Astrocyte (in vitro differentiated cells and primary cell): ENCODE measurements around the gene UBE2E3. TPM values are rescaled to one million over a fixed set of nuclear protein-coding genes. Genes with fewer than 3 reads are reported as not detected.

Source experiments
- DNase-seq: peaks from one replicate; pipeline ENCODE4 v3.0.0-alpha.2; 2010; ENCODE audit warnings: low read depth
- FAIRE-seq: peaks from 2 replicates; lab custom pipeline; 2011; peaks lifted over from hg19 to GRCh38; lab: Jason Lieb, UNC
- H2AFZ ChIP-seq: 2 replicates; pipeline ENCODE4 v1.6.0; 2012; ENCODE audit warnings: low read depth, low read length, inconsistent platforms
- H3K27ac ChIP-seq: 2 replicates; pipeline ENCODE4 v1.5.1; 2011; ENCODE audit warnings: low read depth, low read length, inconsistent platforms
- H3K27me3 ChIP-seq: 2 replicates; pipeline ENCODE4 v1.6.0; 2011; ENCODE audit warnings: low read length, inconsistent platforms; ENCODE audit not compliant: insufficient read depth
- H3K36me3 ChIP-seq: 2 replicates; pipeline ENCODE4 v1.5.1; 2011; ENCODE audit warnings: low read length, inconsistent platforms; ENCODE audit not compliant: insufficient read depth
- H3K4me1 ChIP-seq: 2 replicates; pipeline ENCODE4 v1.5.1; 2011; ENCODE audit warnings: low read length, inconsistent platforms; ENCODE audit not compliant: insufficient read depth
- H3K4me2 ChIP-seq: 2 replicates; pipeline ENCODE4 v1.6.0; 2012; ENCODE audit warnings: low read length, inconsistent platforms
- H3K4me3 ChIP-seq: 2 replicates; pipeline ENCODE4 v1.5.1; 2011; ENCODE audit warnings: low read depth, mild to moderate bottlenecking, low read length, inconsistent platforms; ENCODE audit not compliant: insufficient read depth
- H3K79me2 ChIP-seq: 2 replicates; pipeline ENCODE4 v1.6.0; 2012; ENCODE audit warnings: mild to moderate bottlenecking, low read length, inconsistent platforms; ENCODE audit not compliant: insufficient read depth
- H3K9ac ChIP-seq: 2 replicates; pipeline ENCODE4 v1.6.0; 2012; ENCODE audit warnings: mild to moderate bottlenecking, low read length, inconsistent platforms
- H3K9me3 ChIP-seq: 2 replicates; pipeline ENCODE4 v1.5.1; 2012; ENCODE audit warnings: low read depth, mild to moderate bottlenecking, low read length, inconsistent platforms; ENCODE audit not compliant: insufficient read depth
- H4K20me1 ChIP-seq: 2 replicates; pipeline ENCODE4 v1.6.0; 2012; ENCODE audit warnings: low read length, inconsistent platforms; ENCODE audit not compliant: insufficient read depth
- H3K27ac Mint-ChIP-seq: one replicate; pipeline ENCODE4 v1.8.0; 2021; ENCODE audit warnings: mild to moderate bottlenecking, mixed read lengths; ENCODE audit not compliant: unreplicated experiment
- H3K27me3 Mint-ChIP-seq: one replicate; pipeline ENCODE4 v1.8.0; 2021; ENCODE audit warnings: low read depth, mixed read lengths; ENCODE audit not compliant: unreplicated experiment
- H3K36me3 Mint-ChIP-seq: one replicate; pipeline ENCODE4 v1.8.0; 2021; ENCODE audit warnings: low read depth, mixed read lengths; ENCODE audit not compliant: unreplicated experiment
- H3K4me1 Mint-ChIP-seq: one replicate; pipeline ENCODE4 v1.8.0; 2021; ENCODE audit warnings: low read depth, mixed read lengths; ENCODE audit not compliant: unreplicated experiment
- H3K4me3 Mint-ChIP-seq: one replicate; pipeline ENCODE4 v1.8.0; 2021; ENCODE audit warnings: mild to moderate bottlenecking, moderate library complexity, mixed read lengths; ENCODE audit not compliant: unreplicated experiment
- H3K9me3 Mint-ChIP-seq: one replicate; pipeline ENCODE4 v1.8.0; 2021; ENCODE audit warnings: mild to moderate bottlenecking, mixed read lengths; ENCODE audit not compliant: unreplicated experiment
- CTCF ChIP-seq: IDR thresholded peaks from 2 replicates; pipeline ENCODE4 v1.5.1; 2011; ENCODE audit warnings: low read depth, mild to moderate bottlenecking, inconsistent platforms, low read length, moderate library complexity; ENCODE audit not compliant: insufficient read depth
- EZH2 ChIP-seq: IDR thresholded peaks from 2 replicates; pipeline ENCODE4 v1.6.1; 2012; ENCODE audit warnings: mild to moderate bottlenecking, low read length, inconsistent platforms; ENCODE audit not compliant: insufficient read depth
- total RNA-seq: library from RNA; stranded (reverse); gene quantifications from 2 replicates; pipeline ENCODE4 v1.2.1, GENCODE V29; 2021

Gene UBE2E3
- total RNA-seq, 1 donor from 2014 or later, result 140 TPM

GRCh38 chr2:181107628-181107945 is 127.2 kb downstream of the UBE2E3 start:
- no peak overlapping the region for H3K9ac ChIP-seq
- Mint-ChIP-seq H3K27me3 (no peaks in the 10 kb centered on the region), H3K27ac (no peak overlapping the region), H3K4me1 (peaks cover 17% of the 10 kb centered on the region), H3K4me3 (no peak overlapping the region), H3K9me3 (no peaks in the 10 kb centered on the region), H3K36me3 (no peaks in the 10 kb centered on the region)
- H3K4me1 ChIP-seq, result peaks cover 15% of the 10 kb centered on the region
- H3K4me2 ChIP-seq, result peak overlapping the region; percentile 57
- H3K79me2 ChIP-seq, result no peaks in the 10 kb centered on the region
- H3K4me3 ChIP-seq, result no peak overlapping the region
- no peaks in the 10 kb centered on the region for H3K36me3 ChIP-seq
- TF ChIP-seq CTCF (no peak), EZH2 (no peak)
- DNase-seq, result no peak
- H2AFZ ChIP-seq, result no peak overlapping the region
- H3K9me3 ChIP-seq, result no peaks in the 10 kb centered on the region
- no peaks in the 10 kb centered on the region for H3K27me3 ChIP-seq
- no peak for FAIRE-seq
- H3K27ac ChIP-seq, result no peak overlapping the region
- H4K20me1 ChIP-seq, result no peaks in the 10 kb centered on the region

GRCh38 chr2:181111059-181111458 is 130.7 kb downstream of the UBE2E3 start:
- H3K9ac ChIP-seq, result no peak overlapping the region
- no peaks in the 10 kb centered on the region for H4K20me1 ChIP-seq
- Mint-ChIP-seq H3K27ac (no peak overlapping the region), H3K36me3 (no peaks in the 10 kb centered on the region), H3K4me3 (no peak overlapping the region), H3K9me3 (no peaks in the 10 kb centered on the region), H3K27me3 (no peaks in the 10 kb centered on the region), H3K4me1 (peaks cover 13% of the 10 kb centered on the region)
- H3K4me1 ChIP-seq, result peaks cover 14% of the 10 kb centered on the region
- H3K4me2 ChIP-seq, result no peak overlapping the region
- no peak for TF ChIP-seq CTCF
- no peak for TF ChIP-seq EZH2
- no peaks in the 10 kb centered on the region for H3K79me2 ChIP-seq
- H3K36me3 ChIP-seq, result no peaks in the 10 kb centered on the region
- H2AFZ ChIP-seq, result no peak overlapping the region
- no peaks in the 10 kb centered on the region for H3K27me3 ChIP-seq
- DNase-seq (no peak), FAIRE-seq (no peak)
- H3K9me3 ChIP-seq, result no peaks in the 10 kb centered on the region
- H3K4me3 ChIP-seq, result no peak overlapping the region
- H3K27ac ChIP-seq, result no peak overlapping the region

GRCh38 chr2:181112916-181113315 is 132.5 kb downstream of the UBE2E3 start:
- no peaks in the 10 kb centered on the region for H4K20me1 ChIP-seq
- peaks cover 3% of the 10 kb centered on the region for H3K4me1 Mint-ChIP-seq
- TF ChIP-seq EZH2 (no peak), CTCF (no peak)

More at GRCh38 chr2:181112916-181113315, 132.5 kb downstream of the UBE2E3 start:
- DNase-seq (no peak), FAIRE-seq (no peak)
- H3K4me3 ChIP-seq, result no peak overlapping the region
- no peaks in the 10 kb centered on the region for H3K79me2 ChIP-seq
- H3K27ac ChIP-seq, result no peak overlapping the region
- H3K9me3 ChIP-seq, result no peaks in the 10 kb centered on the region
- H3K27me3 Mint-ChIP-seq, result no peaks in the 10 kb centered on the region
- no peaks in the 10 kb centered on the region for H3K36me3 Mint-ChIP-seq
- no peak overlapping the region for H3K9ac ChIP-seq
- H3K36me3 ChIP-seq, result no peaks in the 10 kb centered on the region
- H3K4me2 ChIP-seq, result no peak overlapping the region
- no peak overlapping the region for H3K4me3 Mint-ChIP-seq
- no peaks in the 10 kb centered on the region for H3K9me3 Mint-ChIP-seq
- no peaks in the 10 kb centered on the region for H3K27me3 ChIP-seq
- no peaks in the 10 kb centered on the region for H3K4me1 ChIP-seq
- H2AFZ ChIP-seq, result no peak overlapping the region
- no peak overlapping the region for H3K27ac Mint-ChIP-seq
